CD14-positive monocyte (primary cell): Measurements from ENCODE around the gene PHRF1. TPM values are rescaled to one million over a fixed set of nuclear protein-coding genes. Genes with fewer than 3 reads are reported as not detected.

Experiments used
- DNase-seq, 3 donors: peaks; one replicate each; pipeline ENCODE4 v3.0.0-alpha.2; 2011 to 2022
- H2AFZ ChIP-seq: 2 replicates; pipeline ENCODE4 v1.6.0; 2012; ENCODE audit warnings: mild to moderate bottlenecking, low read depth, low read length, inconsistent platforms; ENCODE audit not compliant: insufficient read depth, poor library complexity, severe bottlenecking
- H3K27ac ChIP-seq, 2 donors: 1 replicate in 1 of 2; 2 replicates in 1 of 2; pipeline ENCODE4 v1.5.1; 2012 to 2013; ENCODE audit warnings: low read length in 2 of 2, control low read depth in 1 of 2, inconsistent platforms in 1 of 2, low read depth in 1 of 2, mild to moderate bottlenecking in 1 of 2
- H3K27me3 ChIP-seq, 2 donors: one replicate each; pipeline versions ENCODE4 v1.6.0 to v1.6.1; 2011 to 2013; ENCODE audit warnings: low read length in 2 of 2; ENCODE audit not compliant: control insufficient read depth in 2 of 2, insufficient read depth in 2 of 2
- H3K36me3 ChIP-seq, 2 donors: replicated peaks in 1 of 2; 1 replicate in 1 of 2; 2 replicates in 1 of 2; pipeline versions ENCODE4 v1.5.1 to v1.6.1; 2012 to 2013; ENCODE audit warnings: low read length in 2 of 2, control low read depth in 1 of 2, inconsistent platforms in 1 of 2, mild to moderate bottlenecking in 1 of 2; ENCODE audit not compliant: insufficient read depth in 2 of 2, control insufficient read depth in 1 of 2
- H3K4me1 ChIP-seq, 2 donors: 1 replicate in 1 of 2; 2 replicates in 1 of 2; pipeline versions ENCODE4 v1.5.1 to v1.6.1; 2012 to 2013; ENCODE audit warnings: low read length in 2 of 2, control low read depth in 1 of 2, inconsistent platforms in 1 of 2, mild to moderate bottlenecking in 1 of 2, moderate library complexity in 1 of 2; ENCODE audit not compliant: insufficient read depth in 2 of 2, control insufficient read depth in 1 of 2
- H3K4me2 ChIP-seq: replicated peaks from 2 replicates; pipeline ENCODE3; 2012; ENCODE audit warnings: low read length, moderate library complexity, mild to moderate bottlenecking; ENCODE audit not compliant: poor library complexity, severe bottlenecking; ENCODE audit errors: extremely low read depth
- H3K4me3 ChIP-seq, 3 experiments: fragments of 200-600 bp in 1 of 3; sonication (generic) in 1 of 3; replicated peaks in 1 of 3; 1 replicate in 2 of 3; 2 replicates in 1 of 3; pipeline ENCODE4 v1.5.1; 2011 to 2013; ENCODE audit warnings: low read length in 3 of 3, mild to moderate bottlenecking in 3 of 3, control low read depth in 2 of 3, low read depth in 2 of 3, inconsistent platforms in 1 of 3, moderate library complexity in 1 of 3
- H3K79me2 ChIP-seq: 2 replicates; pipeline ENCODE4 v1.6.0; 2012; ENCODE audit warnings: mild to moderate bottlenecking, control low read depth, inconsistent platforms, low read length, moderate library complexity; ENCODE audit not compliant: insufficient read depth
- H3K9ac ChIP-seq: 2 replicates; pipeline ENCODE4 v1.6.0; 2017; ENCODE audit warnings: low read length, mild to moderate bottlenecking; ENCODE audit not compliant: insufficient read depth, poor library complexity, severe bottlenecking
- H3K9me3 ChIP-seq, 2 donors: replicated peaks in 1 of 2; 1 replicate in 1 of 2; 2 replicates in 1 of 2; pipeline versions ENCODE4 v1.5.1 to v1.6.1; 2012 to 2013; ENCODE audit warnings: low read length in 2 of 2, control low read depth in 1 of 2; ENCODE audit not compliant: control insufficient read depth in 1 of 2, insufficient read depth in 1 of 2
- H4K20me1 ChIP-seq: 2 replicates; pipeline ENCODE4 v1.6.0; 2012; ENCODE audit warnings: mild to moderate bottlenecking, low read length, control low read depth, moderate library complexity; ENCODE audit not compliant: insufficient read depth
- H3K27ac Mint-ChIP-seq, 7 donors: one replicate each; pipeline ENCODE4 v1.8.0; 2020; ENCODE audit warnings: mild to moderate bottlenecking in 7 of 7, mixed read lengths in 7 of 7, moderate library complexity in 6 of 7, inconsistent platforms in 2 of 7
- H3K27me3 Mint-ChIP-seq, 3 donors: one replicate each; pipeline ENCODE4 v1.8.0; 2021 to 2022; ENCODE audit warnings: low read depth in 3 of 3, mild to moderate bottlenecking in 3 of 3, mixed read lengths in 3 of 3, moderate library complexity in 3 of 3, inconsistent platforms in 1 of 3
- H3K36me3 Mint-ChIP-seq, 2 donors: one replicate each; pipeline ENCODE4 v1.8.0; 2020; ENCODE audit warnings: mixed read lengths in 2 of 2, inconsistent platforms in 1 of 2, mild to moderate bottlenecking in 1 of 2
- H3K4me1 Mint-ChIP-seq: one replicate; pipeline ENCODE4 v1.8.0; 2020; ENCODE audit warnings: mild to moderate bottlenecking, mixed read lengths
- H3K4me3 Mint-ChIP-seq, 2 donors: one replicate each; pipeline ENCODE4 v1.8.0; 2020; ENCODE audit warnings: mild to moderate bottlenecking in 2 of 2, mixed read lengths in 2 of 2, moderate library complexity in 1 of 2
- H3K9me3 Mint-ChIP-seq, 7 donors: one replicate each; pipeline ENCODE4 v1.8.0; 2020 to 2022; ENCODE audit warnings: mixed read lengths in 7 of 7, mild to moderate bottlenecking in 6 of 7, moderate library complexity in 6 of 7, inconsistent platforms in 2 of 7
- CTCF ChIP-seq: fragments of 200-600 bp; IDR thresholded peaks from one replicate; pipeline ENCODE4 v1.8.0; 2022; ENCODE audit warnings: antibody characterized with exemption, mild to moderate bottlenecking
- WGBS: methylation state at CpG from one replicate; pipeline ENCODE4 v1.1.5; 2013; ENCODE audit warnings: missing lambda C conversion rate; ENCODE audit not compliant: insufficient coverage; 5-methylcytosine and 5-hydroxymethylcytosine counted together
- intact Hi-C, 2 donors: fragments of 100-400 bp; cut with micrococcal nuclease; formaldehyde crosslinking; loops; one replicate each; pipeline versions ENCODE4 v1.15.0 to v1.15.1; 2023
- polyA plus RNA-seq, 3 donors: library from polyadenylated mRNA; depleted of rRNA in 1 of 3; unstranded in 2 of 3; stranded (reverse) in 1 of 3; fragments of 300-500 nt in 2 of 3; fragments of >200 nt in 1 of 3; fragmentation: Illumina TruSeq in 2 of 3; gene quantifications; 1 replicate in 2 of 3; 2 replicates in 1 of 3; pipeline ENCODE4 v1.2.3, GENCODE V29; 2012 to 2021

PHRF1 gene
- polyA plus RNA-seq, 3 donors, result 1.3 to 11.1 (median 3.3) TPM

- H3K36me3 ChIP-seq, result no peaks in the 10 kb centered on the region
- peaks cover 2 to 12% of the 10 kb centered on the region in 2 donors for H3K4me1 ChIP-seq
- no peak overlapping the region for H3K4me2 ChIP-seq
- peaks cover 0 to 23% of the 10 kb centered on the region in 2 donors for H3K27me3 ChIP-seq
- Mint-ChIP-seq H3K4me1 (no peaks in the 10 kb centered on the region), H3K27ac (no peak overlapping the region), H3K36me3 (no peaks in the 10 kb centered on the region), H3K9me3 (peaks cover 0 to 3% (median 0%) of the 10 kb centered on the region in 7 donors), H3K27me3 (peaks cover 5 to 35% (median 17%) of the 10 kb centered on the region in 3 donors), H3K4me3 (no peak overlapping the region)
- no peak for TF ChIP-seq CTCF
- 93% methylated on average over 3 of the region's 5 CpGs for WGBS
- no peaks in the 10 kb centered on the region for H3K79me2 ChIP-seq
- H4K20me1 ChIP-seq, result no peaks in the 10 kb centered on the region
- intact Hi-C loops, result no loop called here
- DNase-seq, result no peak
- H2AFZ ChIP-seq, result no peak overlapping the region
- no peak overlapping the region for H3K9ac ChIP-seq
- H3K4me3 ChIP-seq, result no peak overlapping the region
- H3K9me3 ChIP-seq, result no peaks in the 10 kb centered on the region
- H3K27ac ChIP-seq, result no peak overlapping the region
Observed at GRCh38 chr11:550746-551085, 25.6 kb upstream of the PHRF1 start.

GRCh38 chr11:551131-551530 is 25.1 kb upstream of the PHRF1 start:
- WGBS, result 90% methylated on average over 12 of the region's 16 CpGs
- Histone ChIP-seq H2AFZ (no peak overlapping the region), H3K4me1 (peaks cover 2 to 16% of the 10 kb centered on the region in 2 donors), H3K27ac (no peak overlapping the region), H3K4me3 (no peak overlapping the region), H3K79me2 (no peaks in the 10 kb centered on the region), H3K4me2 (no peak overlapping the region), H4K20me1 (no peaks in the 10 kb centered on the region), H3K36me3 (no peaks in the 10 kb centered on the region), H3K9ac (no peak overlapping the region), H3K27me3 (peaks cover 0 to 24% of the 10 kb centered on the region in 2 donors), H3K9me3 (no peaks in the 10 kb centered on the region)
- H3K4me1 Mint-ChIP-seq, result no peaks in the 10 kb centered on the region
- TF ChIP-seq CTCF, result no peak
- peaks cover 0 to 3% (median 0%) of the 10 kb centered on the region in 7 donors for H3K9me3 Mint-ChIP-seq
- intact Hi-C loops, result no loop called here
- no peak for DNase-seq
- H3K27ac Mint-ChIP-seq, result no peak overlapping the region
- H3K27me3 Mint-ChIP-seq, result peaks cover 5 to 39% (median 17%) of the 10 kb centered on the region in 3 donors
- no peak overlapping the region for H3K4me3 Mint-ChIP-seq
- no peaks in the 10 kb centered on the region for H3K36me3 Mint-ChIP-seq
